Astrocyte (in vitro differentiated cells and primary cell): ENCODE measurements around the gene ARHGEF11. TPM values are rescaled to one million over a fixed set of nuclear protein-coding genes. Genes with fewer than 3 reads are reported as not detected.

Source experiments
- DNase-seq: peaks from one replicate; pipeline ENCODE4 v3.0.0-alpha.2; 2010; ENCODE audit warnings: low read depth
- FAIRE-seq: peaks from 2 replicates; lab custom pipeline; 2011; peaks lifted over from hg19 to GRCh38; lab: Jason Lieb, UNC
- H2AFZ ChIP-seq: 2 replicates; pipeline ENCODE4 v1.6.0; 2012; ENCODE audit warnings: low read depth, low read length, inconsistent platforms
- H3K27ac ChIP-seq: 2 replicates; pipeline ENCODE4 v1.5.1; 2011; ENCODE audit warnings: low read depth, low read length, inconsistent platforms
- H3K27me3 ChIP-seq: 2 replicates; pipeline ENCODE4 v1.6.0; 2011; ENCODE audit warnings: low read length, inconsistent platforms; ENCODE audit not compliant: insufficient read depth
- H3K36me3 ChIP-seq: 2 replicates; pipeline ENCODE4 v1.5.1; 2011; ENCODE audit warnings: low read length, inconsistent platforms; ENCODE audit not compliant: insufficient read depth
- H3K4me1 ChIP-seq: 2 replicates; pipeline ENCODE4 v1.5.1; 2011; ENCODE audit warnings: low read length, inconsistent platforms; ENCODE audit not compliant: insufficient read depth
- H3K4me2 ChIP-seq: 2 replicates; pipeline ENCODE4 v1.6.0; 2012; ENCODE audit warnings: low read length, inconsistent platforms
- H3K4me3 ChIP-seq: 2 replicates; pipeline ENCODE4 v1.5.1; 2011; ENCODE audit warnings: low read depth, mild to moderate bottlenecking, low read length, inconsistent platforms; ENCODE audit not compliant: insufficient read depth
- H3K79me2 ChIP-seq: 2 replicates; pipeline ENCODE4 v1.6.0; 2012; ENCODE audit warnings: mild to moderate bottlenecking, low read length, inconsistent platforms; ENCODE audit not compliant: insufficient read depth
- H3K9ac ChIP-seq: 2 replicates; pipeline ENCODE4 v1.6.0; 2012; ENCODE audit warnings: mild to moderate bottlenecking, low read length, inconsistent platforms
- H3K9me3 ChIP-seq: 2 replicates; pipeline ENCODE4 v1.5.1; 2012; ENCODE audit warnings: low read depth, mild to moderate bottlenecking, low read length, inconsistent platforms; ENCODE audit not compliant: insufficient read depth
- H4K20me1 ChIP-seq: 2 replicates; pipeline ENCODE4 v1.6.0; 2012; ENCODE audit warnings: low read length, inconsistent platforms; ENCODE audit not compliant: insufficient read depth
- H3K27ac Mint-ChIP-seq: one replicate; pipeline ENCODE4 v1.8.0; 2021; ENCODE audit warnings: mild to moderate bottlenecking, mixed read lengths; ENCODE audit not compliant: unreplicated experiment
- H3K27me3 Mint-ChIP-seq: one replicate; pipeline ENCODE4 v1.8.0; 2021; ENCODE audit warnings: low read depth, mixed read lengths; ENCODE audit not compliant: unreplicated experiment
- H3K36me3 Mint-ChIP-seq: one replicate; pipeline ENCODE4 v1.8.0; 2021; ENCODE audit warnings: low read depth, mixed read lengths; ENCODE audit not compliant: unreplicated experiment
- H3K4me1 Mint-ChIP-seq: one replicate; pipeline ENCODE4 v1.8.0; 2021; ENCODE audit warnings: low read depth, mixed read lengths; ENCODE audit not compliant: unreplicated experiment
- H3K4me3 Mint-ChIP-seq: one replicate; pipeline ENCODE4 v1.8.0; 2021; ENCODE audit warnings: mild to moderate bottlenecking, moderate library complexity, mixed read lengths; ENCODE audit not compliant: unreplicated experiment
- H3K9me3 Mint-ChIP-seq: one replicate; pipeline ENCODE4 v1.8.0; 2021; ENCODE audit warnings: mild to moderate bottlenecking, mixed read lengths; ENCODE audit not compliant: unreplicated experiment
- CTCF ChIP-seq: IDR thresholded peaks from 2 replicates; pipeline ENCODE4 v1.5.1; 2011; ENCODE audit warnings: low read depth, mild to moderate bottlenecking, inconsistent platforms, low read length, moderate library complexity; ENCODE audit not compliant: insufficient read depth
- EZH2 ChIP-seq: IDR thresholded peaks from 2 replicates; pipeline ENCODE4 v1.6.1; 2012; ENCODE audit warnings: mild to moderate bottlenecking, low read length, inconsistent platforms; ENCODE audit not compliant: insufficient read depth
- total RNA-seq: library from RNA; stranded (reverse); gene quantifications from 2 replicates; pipeline ENCODE4 v1.2.1, GENCODE V29; 2021

Gene ARHGEF11
- total RNA-seq, 1 donor from 2014 or later = 29.2 TPM

GRCh38 chr1:156908955-156909354 lies 136.6 kb downstream of the ARHGEF11 start:
- no peak for DNase-seq
- no peak overlapping the region for H3K9ac ChIP-seq
- peaks cover 4% of the 10 kb centered on the region for H3K79me2 ChIP-seq
- H3K4me3 ChIP-seq = no peak overlapping the region
- H3K27me3 ChIP-seq = no peaks in the 10 kb centered on the region
- peaks cover 27% of the 10 kb centered on the region for H3K4me1 ChIP-seq
- peaks cover 13% of the 10 kb centered on the region for H4K20me1 ChIP-seq
- FAIRE-seq = no peak
- H3K36me3 ChIP-seq = no peaks in the 10 kb centered on the region
- H3K27me3 Mint-ChIP-seq = peaks cover 5% of the 10 kb centered on the region
- no peak overlapping the region for H2AFZ ChIP-seq
- no peak overlapping the region for H3K27ac Mint-ChIP-seq
- no peak overlapping the region for H3K27ac ChIP-seq
- H3K4me1 Mint-ChIP-seq = peaks cover 21% of the 10 kb centered on the region
- H3K4me2 ChIP-seq = no peak overlapping the region
- TF ChIP-seq CTCF (no peak), EZH2 (no peak)
- H3K36me3 Mint-ChIP-seq = peaks cover 8% of the 10 kb centered on the region
- H3K9me3 ChIP-seq = peaks cover 6% of the 10 kb centered on the region
- H3K9me3 Mint-ChIP-seq = no peaks in the 10 kb centered on the region
- H3K4me3 Mint-ChIP-seq = no peak overlapping the region

DNA sequence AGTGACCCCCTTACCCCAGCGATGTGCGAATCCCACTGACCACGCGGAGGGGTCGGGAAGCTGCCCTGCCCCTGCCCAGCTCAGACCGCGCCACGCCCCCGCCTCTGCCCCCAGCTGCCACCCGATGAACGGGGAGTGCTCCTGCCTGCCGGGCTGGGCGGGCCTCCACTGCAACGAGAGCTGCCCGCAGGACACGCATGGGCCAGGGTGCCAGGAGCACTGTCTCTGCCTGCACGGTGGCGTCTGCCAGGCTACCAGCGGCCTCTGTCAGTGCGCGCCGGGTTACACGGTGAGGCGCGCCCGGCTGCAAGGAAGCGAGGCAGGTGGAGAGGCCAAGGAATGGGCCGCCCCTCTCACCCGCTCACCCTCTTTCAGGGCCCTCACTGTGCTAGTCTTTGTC lies 137.0 kb downstream of the ARHGEF11 start:
- peaks cover 28% of the 10 kb centered on the region for H3K4me1 ChIP-seq
- no peak overlapping the region for H3K4me3 ChIP-seq
- DNase-seq (no peak), FAIRE-seq (no peak)
- H3K9me3 ChIP-seq = peaks cover 6% of the 10 kb centered on the region
- no peak for TF ChIP-seq EZH2
- no peak for TF ChIP-seq CTCF
- no peak overlapping the region for H3K4me2 ChIP-seq
- Mint-ChIP-seq H3K27ac (no peak overlapping the region), H3K4me1 (peaks cover 23% of the 10 kb centered on the region), H3K9me3 (no peaks in the 10 kb centered on the region), H3K36me3 (peaks cover 8% of the 10 kb centered on the region), H3K27me3 (peaks cover 6% of the 10 kb centered on the region), H3K4me3 (no peak overlapping the region)
- peaks cover 17% of the 10 kb centered on the region for H4K20me1 ChIP-seq
- no peaks in the 10 kb centered on the region for H3K27me3 ChIP-seq
- H3K27ac ChIP-seq = no peak overlapping the region
- peaks cover 9% of the 10 kb centered on the region for H3K79me2 ChIP-seq
- no peak overlapping the region for H2AFZ ChIP-seq
- H3K9ac ChIP-seq = no peak overlapping the region
- H3K36me3 ChIP-seq = no peaks in the 10 kb centered on the region

GRCh38 chr1:156906206-156906906 lies 139.2 kb downstream of the ARHGEF11 start:
- no peak for FAIRE-seq
- no peaks in the 10 kb centered on the region for H3K36me3 ChIP-seq
- peaks cover 13% of the 10 kb centered on the region for H3K27me3 Mint-ChIP-seq
- no peak for DNase-seq
- H3K27me3 ChIP-seq = no peaks in the 10 kb centered on the region
- H3K4me1 ChIP-seq = peaks cover 37% of the 10 kb centered on the region
- H3K4me1 Mint-ChIP-seq = peaks cover 31% of the 10 kb centered on the region
- no peak overlapping the region for H3K4me3 Mint-ChIP-seq
- peaks cover 33% of the 10 kb centered on the region for H4K20me1 ChIP-seq
- peak overlapping the region; percentile 21 for H3K9ac ChIP-seq
- no peak overlapping the region for H2AFZ ChIP-seq
- TF ChIP-seq CTCF = no peak
- TF ChIP-seq EZH2 = no peak
- H3K27ac ChIP-seq = no peak overlapping the region
- no peak overlapping the region for H3K4me2 ChIP-seq
- no peak overlapping the region for H3K27ac Mint-ChIP-seq
- H3K36me3 Mint-ChIP-seq = peaks cover 5% of the 10 kb centered on the region
- H3K9me3 ChIP-seq = peaks cover 6% of the 10 kb centered on the region
- H3K9me3 Mint-ChIP-seq = no peaks in the 10 kb centered on the region
- H3K79me2 ChIP-seq = peaks cover 30% of the 10 kb centered on the region
- H3K4me3 ChIP-seq = no peak overlapping the region
